Progenitor cell of endocrine pancreas (in vitro differentiated cells): ENCODE results near the gene TMEM92. TPM values are rescaled to one million over a fixed set of nuclear protein-coding genes. Genes with fewer than 3 reads are reported as not detected.
"Not testable (repeated sequence)": the region's sequence is repeated elsewhere in the genome, so short reads cannot be mapped to it uniquely, and the experiment has no call there.

ENCODE experiments used
- DNase-seq: peaks from one replicate; pipeline ENCODE4 v3.0.0; 2021; ENCODE audit warnings: low spot score; ENCODE audit not compliant: unreplicated experiment
- H3K27ac Mint-ChIP-seq: 2 replicates; pipeline ENCODE4 v1.8.0; 2021; ENCODE audit warnings: mild to moderate bottlenecking, moderate library complexity, mixed read lengths
- H3K27me3 Mint-ChIP-seq: 2 replicates; pipeline ENCODE4 v1.8.0; 2021; ENCODE audit warnings: mixed read lengths
- H3K36me3 Mint-ChIP-seq: 2 replicates; pipeline ENCODE4 v1.8.0; 2022; ENCODE audit warnings: mixed read lengths; ENCODE audit not compliant: insufficient read depth
- H3K4me1 Mint-ChIP-seq: 2 replicates; pipeline ENCODE4 v1.8.0; 2021; ENCODE audit warnings: low read depth, mixed read lengths
- H3K4me3 Mint-ChIP-seq: 2 replicates; pipeline ENCODE4 v1.8.0; 2021; ENCODE audit warnings: low read depth, mild to moderate bottlenecking, moderate library complexity, mixed read lengths
- H3K9me3 Mint-ChIP-seq: 2 replicates; pipeline ENCODE4 v1.8.0; 2021; ENCODE audit warnings: low read depth, mixed read lengths
- total RNA-seq: library from RNA; stranded (reverse); gene quantifications from 2 replicates; pipeline ENCODE4 v1.2.1, GENCODE V29; 2021
- TF ChIP-seq, protein P1 (sequence below): fragments of 200-600 bp; sonication (generic); IDR thresholded peaks from one replicate; pipeline ENCODE4 v1.5.0; 2021; ENCODE audit warnings: antibody characterized with exemption, mild to moderate bottlenecking; ENCODE audit not compliant: unreplicated experiment

The TMEM92 gene
- total RNA-seq, 1 donor from 2014 or later, result 7.4 TPM

DNA sequence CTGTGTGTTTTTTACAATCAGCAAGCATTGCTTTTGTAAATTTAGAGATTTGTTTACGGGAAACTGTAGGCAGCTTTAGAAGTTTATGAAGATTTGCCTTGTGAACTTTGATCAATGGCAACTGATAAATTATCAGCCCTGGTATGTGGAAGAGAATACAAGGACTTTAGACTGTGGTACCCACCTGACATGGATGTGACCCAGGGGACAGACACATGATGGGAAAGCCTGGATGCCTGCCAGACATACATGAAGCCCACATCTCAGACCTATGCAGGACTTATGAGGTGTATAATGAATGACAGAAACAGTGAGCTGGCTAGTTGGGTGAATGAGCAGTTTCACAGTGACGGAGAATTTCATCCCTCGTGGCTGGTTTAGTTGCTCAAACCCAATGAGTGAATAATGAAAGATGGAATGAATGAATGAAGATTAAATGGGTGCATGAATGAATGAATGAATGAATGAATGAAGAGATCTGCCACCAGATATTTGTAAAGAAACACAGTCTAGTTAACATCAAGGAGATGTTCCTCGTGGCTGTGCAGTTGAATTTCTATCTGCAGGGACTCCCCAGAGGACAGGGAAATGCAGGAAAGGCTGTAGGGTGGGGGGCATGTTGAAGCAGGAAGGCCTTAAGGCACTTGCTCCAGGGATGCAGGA, 7.6 kb downstream of the TMEM92 start:
- H3K27me3 Mint-ChIP-seq, result peaks cover 40% of the 10 kb centered on the region
- no peak overlapping the region for H3K27ac Mint-ChIP-seq
- no peaks in the 10 kb centered on the region for H3K9me3 Mint-ChIP-seq
- peaks cover 5% of the 10 kb centered on the region for H3K4me1 Mint-ChIP-seq
- TF ChIP-seq, protein P1, sequence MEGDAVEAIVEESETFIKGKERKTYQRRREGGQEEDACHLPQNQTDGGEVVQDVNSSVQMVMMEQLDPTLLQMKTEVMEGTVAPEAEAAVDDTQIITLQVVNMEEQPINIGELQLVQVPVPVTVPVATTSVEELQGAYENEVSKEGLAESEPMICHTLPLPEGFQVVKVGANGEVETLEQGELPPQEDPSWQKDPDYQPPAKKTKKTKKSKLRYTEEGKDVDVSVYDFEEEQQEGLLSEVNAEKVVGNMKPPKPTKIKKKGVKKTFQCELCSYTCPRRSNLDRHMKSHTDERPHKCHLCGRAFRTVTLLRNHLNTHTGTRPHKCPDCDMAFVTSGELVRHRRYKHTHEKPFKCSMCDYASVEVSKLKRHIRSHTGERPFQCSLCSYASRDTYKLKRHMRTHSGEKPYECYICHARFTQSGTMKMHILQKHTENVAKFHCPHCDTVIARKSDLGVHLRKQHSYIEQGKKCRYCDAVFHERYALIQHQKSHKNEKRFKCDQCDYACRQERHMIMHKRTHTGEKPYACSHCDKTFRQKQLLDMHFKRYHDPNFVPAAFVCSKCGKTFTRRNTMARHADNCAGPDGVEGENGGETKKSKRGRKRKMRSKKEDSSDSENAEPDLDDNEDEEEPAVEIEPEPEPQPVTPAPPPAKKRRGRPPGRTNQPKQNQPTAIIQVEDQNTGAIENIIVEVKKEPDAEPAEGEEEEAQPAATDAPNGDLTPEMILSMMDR, result no peak
- no peak overlapping the region for H3K4me3 Mint-ChIP-seq
- H3K36me3 Mint-ChIP-seq, result no peaks in the 10 kb centered on the region
- DNase-seq, result no peak

DNA sequence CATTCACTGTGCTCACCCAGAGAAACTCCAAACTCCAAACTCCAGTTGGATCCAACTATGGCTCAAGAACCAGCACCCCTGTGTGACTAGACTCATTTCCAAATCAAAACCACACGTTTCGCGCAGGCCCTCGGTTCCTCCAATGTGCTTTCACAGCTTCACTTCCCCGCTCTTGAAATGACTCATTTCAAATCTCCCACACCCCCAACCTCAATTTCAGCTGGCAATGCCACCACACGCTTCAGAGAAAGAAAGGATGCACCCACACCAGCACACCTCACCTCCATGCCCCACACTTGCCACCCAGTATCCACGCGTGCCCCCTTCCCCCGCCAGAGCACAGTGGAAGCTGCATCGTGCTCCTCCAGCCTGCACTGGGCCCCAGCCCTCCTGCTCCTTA, 9.0 kb downstream of the TMEM92 start:
- DNase-seq, result no peak
- no peak overlapping the region for H3K27ac Mint-ChIP-seq
- H3K36me3 Mint-ChIP-seq, result no peaks in the 10 kb centered on the region
- no peak overlapping the region for H3K4me3 Mint-ChIP-seq
- TF ChIP-seq, protein P1, result no peak
- no peaks in the 10 kb centered on the region for H3K9me3 Mint-ChIP-seq
- peaks cover 35% of the 10 kb centered on the region for H3K27me3 Mint-ChIP-seq
- H3K4me1 Mint-ChIP-seq, result no peaks in the 10 kb centered on the region

DNA sequence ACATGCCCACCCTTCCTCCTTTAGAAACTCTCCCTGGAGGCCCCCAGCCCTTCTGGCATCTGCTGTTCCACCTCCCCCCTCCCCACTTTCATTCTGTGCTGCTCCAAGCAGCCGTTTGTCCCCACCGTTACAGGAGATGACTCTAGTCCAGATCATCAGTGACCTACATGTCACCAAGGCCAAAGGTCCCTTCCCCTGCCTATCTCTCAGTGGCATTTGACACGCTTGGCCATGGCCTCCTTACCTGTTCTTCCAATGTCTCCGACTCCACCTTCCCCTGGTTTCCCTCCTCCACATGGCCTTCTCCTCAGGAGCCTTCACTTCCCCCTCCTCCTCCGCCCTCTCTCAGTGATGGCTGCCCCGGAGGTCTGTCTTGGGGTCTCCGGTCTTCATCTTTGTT, 9.4 kb downstream of the TMEM92 start:
- no peaks in the 10 kb centered on the region for H3K9me3 Mint-ChIP-seq
- H3K36me3 Mint-ChIP-seq, result no peaks in the 10 kb centered on the region
- TF ChIP-seq, protein P1, result no peak
- H3K27ac Mint-ChIP-seq, result no peak overlapping the region
- no peak for DNase-seq
- peaks cover 39% of the 10 kb centered on the region for H3K27me3 Mint-ChIP-seq
- H3K4me1 Mint-ChIP-seq, result no peaks in the 10 kb centered on the region
- no peak overlapping the region for H3K4me3 Mint-ChIP-seq

DNA sequence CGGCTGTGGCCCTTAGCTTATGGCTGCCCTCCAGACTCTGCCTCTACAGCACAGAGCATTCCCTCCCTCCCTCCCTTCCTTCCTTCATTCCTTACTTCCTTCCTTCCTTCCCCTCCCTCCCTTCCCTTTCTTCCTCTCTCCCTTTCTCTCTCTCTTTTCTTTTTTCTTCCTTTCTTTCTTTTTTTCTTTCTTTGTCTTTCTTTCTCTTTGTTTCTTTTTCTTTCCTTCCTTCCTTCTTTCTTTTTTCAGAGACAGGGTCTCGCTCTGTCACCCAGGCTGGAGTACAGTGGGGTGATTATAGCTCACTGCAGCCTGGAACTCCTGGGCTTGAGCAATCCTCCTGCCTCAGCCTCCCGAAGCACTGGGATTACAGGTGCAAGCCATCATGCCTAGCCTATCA, 11.7 kb downstream of the TMEM92 start:
- H3K27me3 Mint-ChIP-seq, result peaks cover 53% of the 10 kb centered on the region
- no peak for DNase-seq
- peaks cover 2% of the 10 kb centered on the region for H3K4me1 Mint-ChIP-seq
- TF ChIP-seq, protein P1, result no peak
- H3K27ac Mint-ChIP-seq, result no peak overlapping the region
- H3K9me3 Mint-ChIP-seq, result no peaks in the 10 kb centered on the region
- H3K4me3 Mint-ChIP-seq, result no peak overlapping the region
- H3K36me3 Mint-ChIP-seq, result no peaks in the 10 kb centered on the region

DNA sequence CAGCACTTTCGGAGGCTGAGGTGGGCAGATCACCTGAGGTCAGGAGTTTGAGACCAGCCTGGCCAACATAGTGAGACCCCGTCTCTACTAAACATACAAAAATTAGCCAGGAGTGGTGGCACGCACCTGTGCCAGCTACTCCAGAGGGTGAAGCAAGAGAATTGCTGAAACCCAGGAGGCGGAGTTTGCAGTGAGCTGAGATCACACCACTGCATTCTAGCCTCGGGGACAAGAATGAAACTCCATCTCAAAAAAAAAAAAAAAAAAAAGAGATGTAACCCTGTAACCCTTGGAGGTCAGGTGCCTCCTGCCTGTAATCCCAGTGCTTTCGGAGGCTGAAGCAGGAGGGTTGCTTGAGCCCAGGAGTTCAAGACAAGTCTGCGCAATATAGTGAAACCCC, 13.0 kb downstream of the TMEM92 start:
- H3K27ac Mint-ChIP-seq, H3K4me3 Mint-ChIP-seq, H3K36me3 Mint-ChIP-seq, H3K9me3 Mint-ChIP-seq, DNase-seq, H3K4me1 Mint-ChIP-seq: not testable (repeated sequence)
- H3K27me3 Mint-ChIP-seq, result peaks cover 50% of the 10 kb centered on the region

DNA sequence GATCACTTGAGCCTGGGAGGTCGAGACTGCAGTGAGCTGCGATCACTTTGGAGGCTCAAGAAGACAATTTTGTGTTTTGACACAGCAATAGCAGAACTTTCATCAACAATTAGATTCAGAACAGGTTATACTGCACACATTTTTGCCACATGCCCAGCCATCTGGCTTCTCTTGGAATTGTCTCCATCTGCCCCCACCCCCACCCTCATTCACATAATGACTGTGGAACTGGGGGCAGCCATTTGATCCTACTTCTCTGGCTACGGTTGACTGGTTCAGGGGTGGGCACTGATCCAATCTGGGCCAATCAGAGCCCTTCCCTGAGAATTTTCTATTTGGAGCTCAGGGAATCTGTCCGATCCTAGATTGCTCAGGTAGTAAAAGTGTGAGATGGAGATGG, 14.0 kb downstream of the TMEM92 start:
- no peak overlapping the region for H3K4me3 Mint-ChIP-seq
- H3K9me3 Mint-ChIP-seq, result no peaks in the 10 kb centered on the region
- peaks cover 2% of the 10 kb centered on the region for H3K4me1 Mint-ChIP-seq
- H3K27ac Mint-ChIP-seq, result no peak overlapping the region
- peaks cover 45% of the 10 kb centered on the region for H3K27me3 Mint-ChIP-seq
- TF ChIP-seq, protein P1, result no peak
- DNase-seq, result no peak
- no peaks in the 10 kb centered on the region for H3K36me3 Mint-ChIP-seq
